GM19328 (cell line): ENCODE results near the gene U2SURP.
"Not testable (repeated sequence)": the region's sequence is repeated elsewhere in the genome, so short reads cannot be mapped to it uniquely, and the experiment has no call there.

ENCODE experiments used
- ATAC-seq: cut with Tn5 transposase; IDR thresholded peaks from one replicate; pipeline ENCODE4 v1.9.1; 2021; ENCODE audit warnings: mild to moderate bottlenecking, moderate library complexity; ENCODE audit not compliant: unreplicated experiment

The U2SURP gene

GRCh38 chr3:143070977-143071551 is 69.7 kb downstream of the U2SURP start:
- ATAC-seq = no peak

DNA sequence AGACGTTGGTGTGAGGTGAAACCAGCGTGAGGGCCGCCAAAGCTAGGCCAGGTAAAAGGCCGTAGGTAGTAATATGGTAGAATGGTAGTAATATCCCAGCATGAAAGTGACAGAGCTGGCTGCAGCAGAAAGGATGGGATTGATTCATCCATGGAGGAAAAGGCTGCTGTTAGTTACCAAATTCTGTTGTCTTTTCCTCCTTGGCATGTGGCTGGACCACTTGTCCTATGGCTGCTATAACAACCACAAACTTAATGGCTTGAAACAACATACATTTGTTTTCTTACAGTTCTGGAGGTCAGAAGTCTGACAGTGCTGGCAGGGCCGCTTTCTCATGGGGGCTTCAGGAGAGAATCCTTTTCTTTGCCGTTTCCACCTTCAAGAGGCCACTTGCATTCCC is 70.4 kb downstream of the U2SURP start:
- ATAC-seq = no peak

GRCh38 chr3:143072298-143073020 is 71.1 kb downstream of the U2SURP start:
- ATAC-seq = not testable (repeated sequence)

DNA sequence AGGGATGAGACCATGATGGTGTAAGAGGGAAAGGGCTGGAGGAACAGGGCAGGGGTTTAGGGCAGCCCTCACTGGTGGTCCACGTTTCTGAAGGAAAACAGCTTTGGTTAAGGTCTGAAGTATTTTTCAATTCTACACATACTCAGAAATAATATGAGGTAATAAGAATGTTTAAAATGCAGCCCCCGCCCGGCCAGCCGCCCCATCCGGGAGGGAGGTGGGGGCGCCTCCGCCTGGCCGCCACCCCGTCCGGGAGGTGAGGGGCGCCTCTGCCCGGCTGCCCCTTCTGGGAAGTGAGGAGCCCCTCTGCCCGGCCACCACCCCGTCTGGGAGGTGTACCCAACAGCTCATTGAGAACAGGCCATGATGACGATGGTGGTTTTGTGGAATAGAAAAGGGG is 72.2 kb downstream of the U2SURP start:
- not testable (repeated sequence) for ATAC-seq

DNA sequence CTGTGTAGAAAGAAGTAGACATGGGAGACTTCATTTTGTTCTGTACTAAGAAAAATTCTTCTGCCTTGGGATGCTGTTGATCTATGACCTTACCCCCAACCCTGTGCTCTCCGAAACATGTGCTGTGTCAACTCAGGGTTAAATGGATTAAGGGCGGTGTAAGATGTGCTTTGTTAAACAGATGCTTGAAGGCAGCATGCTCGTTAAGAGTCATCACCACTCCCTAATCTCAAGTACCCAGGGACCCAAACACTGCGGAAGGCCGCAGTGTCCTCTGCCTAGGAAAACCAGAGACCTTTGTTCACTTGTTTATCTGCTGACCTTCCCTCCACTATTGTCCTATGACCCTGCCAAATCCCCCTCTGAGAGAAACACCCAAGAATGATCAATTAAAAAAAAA is 72.6 kb downstream of the U2SURP start:
- ATAC-seq = not testable (repeated sequence)

- ATAC-seq = no peak
Observed at GRCh38 chr3:143078883-143079282, 77.5 kb downstream of the U2SURP start.

DNA sequence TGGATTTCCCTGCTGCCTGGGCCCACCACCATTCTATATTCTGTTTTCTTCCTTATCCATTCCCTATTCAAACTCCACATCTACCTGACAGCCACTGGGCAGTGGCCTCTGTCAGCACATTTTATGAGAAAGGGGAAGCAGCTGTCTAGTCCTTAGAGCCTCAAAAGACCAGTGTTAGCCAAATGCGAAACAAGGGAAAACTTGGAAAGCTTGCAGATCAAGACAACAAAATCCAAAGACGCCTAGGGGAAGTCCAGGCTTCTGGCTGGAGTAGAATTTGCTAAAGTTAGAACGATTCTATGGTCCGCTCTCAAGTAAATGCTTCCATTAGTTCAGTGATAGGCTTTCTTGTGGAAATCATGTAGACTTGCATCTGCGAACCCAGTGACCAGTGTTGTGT is 78.8 kb downstream of the U2SURP start:
- no peak for ATAC-seq

DNA sequence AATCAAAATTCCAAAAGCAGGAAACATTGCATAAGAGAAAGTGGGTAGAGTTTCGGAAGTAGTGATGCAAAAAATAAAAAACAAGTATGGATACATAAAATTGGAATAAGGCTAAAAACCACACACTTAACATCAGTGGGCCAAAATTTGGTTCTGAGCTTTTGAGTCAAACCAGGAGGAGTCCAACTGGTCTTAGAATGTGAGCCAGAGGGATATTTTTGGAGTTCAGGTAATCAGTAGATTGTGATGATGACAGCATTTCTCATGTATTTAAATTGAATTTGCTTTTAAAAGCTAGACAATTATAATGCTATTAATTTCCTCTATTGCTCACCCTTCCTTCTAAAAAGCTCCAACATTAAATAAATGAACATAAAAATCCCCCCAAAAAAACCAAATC is 80.0 kb downstream of the U2SURP start:
- no peak for ATAC-seq

DNA sequence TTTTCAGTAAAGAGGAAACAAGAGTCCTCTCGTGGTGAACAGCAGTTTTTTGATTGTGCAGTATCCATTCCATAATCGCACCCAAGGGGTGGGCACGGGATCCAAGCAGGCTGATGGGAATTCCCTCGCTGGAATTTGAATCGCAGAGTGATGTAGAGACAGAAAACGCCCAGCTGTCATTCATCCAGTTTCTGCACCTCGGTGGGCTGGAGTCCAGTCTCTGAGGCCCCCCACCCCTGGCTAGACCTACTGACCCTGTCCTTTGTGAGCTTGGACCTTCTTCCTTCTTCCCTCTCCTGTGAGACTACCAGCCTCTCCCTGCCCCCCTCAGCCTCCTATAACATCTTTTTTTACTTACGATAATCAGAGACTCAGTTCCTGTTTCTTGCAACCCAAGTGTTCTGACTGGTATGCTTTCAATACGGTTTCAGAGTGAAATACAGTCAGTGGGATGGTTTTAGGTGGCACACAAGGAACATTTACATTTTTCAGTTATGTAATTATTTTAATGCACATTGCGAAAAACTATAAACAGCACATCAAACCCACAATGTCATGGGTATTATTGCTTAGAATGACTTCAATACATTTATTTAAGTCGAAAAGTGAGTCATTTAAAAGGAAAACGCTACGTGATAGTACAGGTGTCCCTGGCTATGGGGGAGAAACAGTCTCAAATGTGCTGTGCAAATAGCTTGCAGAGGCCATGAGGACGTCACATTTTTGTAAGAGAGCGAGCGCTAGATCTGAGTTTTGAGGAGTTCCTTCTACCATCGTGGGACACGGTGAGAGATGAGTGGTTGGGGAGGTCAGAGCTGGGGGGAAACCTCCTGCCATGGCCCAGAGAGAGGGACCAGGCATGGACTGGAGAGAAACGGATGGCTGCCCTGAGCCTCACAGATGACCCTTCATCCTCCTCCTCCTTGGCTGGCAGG is 80.7 kb downstream of the U2SURP start:
- ATAC-seq = peak; percentile 79

GRCh38 chr3:143083781-143084180 is 82.4 kb downstream of the U2SURP start:
- ATAC-seq = no peak

GRCh38 chr3:143084856-143085731 is 83.7 kb downstream of the U2SURP start:
- peak; percentile 38 for ATAC-seq

DNA sequence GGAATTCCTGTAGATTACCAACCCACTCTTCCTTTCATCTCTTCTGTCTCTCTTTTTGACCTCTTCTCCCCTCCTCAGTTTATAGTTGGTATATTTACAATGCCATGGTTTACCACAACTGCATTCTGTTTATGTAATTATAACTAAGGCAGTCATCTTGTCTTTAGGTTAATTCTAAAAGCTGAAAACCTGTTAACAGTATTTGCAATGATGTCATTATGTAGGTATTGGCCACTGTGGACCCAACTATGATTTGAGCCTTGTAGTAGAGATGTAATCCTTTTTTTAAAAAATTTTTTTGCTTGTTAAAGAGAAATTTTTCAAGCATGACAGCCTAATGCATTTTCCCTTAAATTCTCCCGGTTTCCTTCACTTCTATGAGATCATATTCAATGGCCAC is 87.5 kb downstream of the U2SURP start:
- no peak for ATAC-seq

DNA sequence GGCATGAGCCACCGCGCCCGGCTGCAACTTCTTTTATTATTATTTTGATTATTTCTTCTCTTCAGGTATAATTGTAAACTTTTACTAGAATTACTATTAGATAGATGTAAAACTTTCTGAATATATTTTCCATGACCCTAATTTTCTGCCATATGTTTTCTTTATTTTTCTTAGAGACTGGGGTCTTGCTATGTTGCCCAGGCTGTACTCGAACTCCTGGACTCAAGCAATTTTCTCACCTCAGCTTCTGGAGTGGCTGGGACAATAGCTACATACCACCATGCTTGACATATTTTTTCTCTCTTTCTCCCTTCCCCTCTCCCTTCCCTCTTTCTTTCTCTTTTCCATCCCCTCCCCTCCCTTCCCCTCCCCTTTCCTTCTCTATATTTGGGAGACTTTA is 88.6 kb downstream of the U2SURP start:
- ATAC-seq = no peak

DNA sequence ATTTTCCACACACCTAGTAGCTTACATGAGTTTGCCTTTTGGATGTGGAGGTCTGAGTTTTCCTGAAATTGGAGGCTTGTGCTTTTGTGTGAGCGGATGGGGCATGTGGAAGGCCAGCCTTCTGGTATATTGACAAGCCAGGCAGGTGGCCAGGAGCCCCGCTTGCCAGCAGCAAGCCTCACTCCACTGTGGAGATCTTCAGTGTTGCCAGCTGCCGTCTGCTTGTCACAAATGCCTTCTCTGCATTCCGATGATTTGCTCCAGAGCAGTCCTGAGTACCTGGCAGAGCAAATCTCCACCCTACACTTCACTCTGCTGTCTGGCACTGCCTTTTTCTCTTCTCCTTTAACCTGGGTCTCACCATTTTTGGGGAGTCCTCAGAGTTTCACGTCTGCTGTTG is 89.1 kb downstream of the U2SURP start:
- ATAC-seq = no peak

GRCh38 chr3:143090976-143091837 is 89.8 kb downstream of the U2SURP start:
- ATAC-seq = no peak

GRCh38 chr3:143092191-143092590 is 90.8 kb downstream of the U2SURP start:
- no peak for ATAC-seq

- no peak for ATAC-seq
Observed at GRCh38 chr3:143095813-143096212, 94.4 kb downstream of the U2SURP start.

DNA sequence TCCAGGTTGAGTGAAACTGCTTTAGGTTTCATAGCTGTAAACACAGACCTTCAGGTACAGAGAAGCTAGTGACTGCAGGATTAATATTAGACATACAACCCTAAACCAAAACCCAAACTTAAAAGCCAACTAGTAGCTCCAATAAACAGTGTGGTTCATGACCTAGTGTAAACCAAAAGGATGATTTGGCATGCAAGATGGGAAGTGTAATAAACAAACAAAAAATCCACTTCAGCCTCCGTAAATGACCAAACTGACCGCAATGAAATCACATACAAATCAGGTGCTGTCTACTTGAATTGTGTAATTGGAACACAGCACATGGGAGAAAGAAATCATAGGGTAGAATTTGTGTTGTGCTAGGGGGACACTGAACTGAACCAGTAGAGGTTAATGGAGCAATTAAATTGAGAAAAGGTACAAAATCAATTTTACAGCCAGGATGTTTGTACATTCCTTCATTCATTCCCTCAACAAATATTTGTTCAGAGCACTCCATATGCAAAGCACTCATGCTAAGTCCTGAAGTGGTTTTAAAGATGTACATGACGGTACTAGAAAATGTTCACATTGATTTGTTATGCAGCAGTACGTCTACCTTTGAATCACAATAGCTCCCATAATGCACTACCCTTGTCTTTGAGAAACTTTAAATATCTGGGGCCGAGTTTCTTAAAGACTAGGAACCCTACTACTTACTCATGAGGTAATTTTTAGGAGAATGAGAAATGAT is 96.8 kb downstream of the U2SURP start:
- no peak for ATAC-seq

DNA sequence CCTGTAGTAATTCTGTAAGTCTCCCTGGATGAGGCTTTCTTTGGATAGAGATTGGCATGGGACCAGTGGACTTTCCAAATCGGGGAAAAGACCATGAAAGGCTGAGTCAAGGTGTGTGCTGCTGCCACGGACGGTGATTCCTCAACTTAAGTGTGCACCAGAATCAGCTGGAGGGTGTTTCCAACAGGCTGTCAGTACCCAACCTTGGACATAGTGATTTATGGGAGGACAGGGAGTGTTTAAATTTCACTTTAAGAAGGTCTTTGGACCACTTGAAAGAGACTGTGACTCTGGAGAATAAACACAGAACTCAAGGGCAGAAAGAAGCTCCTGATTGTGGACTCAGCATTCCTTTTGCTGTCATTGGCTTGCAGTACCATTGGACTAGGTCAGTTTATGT is 97.8 kb downstream of the U2SURP start:
- no peak for ATAC-seq
